KMS-11 (cell line): ENCODE data around the gene KIF5C.

Experiments used
- H2AFZ ChIP-seq: fragments of 200-600 bp; sonication (generic); 2 replicates; pipeline ENCODE4 v1.6.1; 2016; ENCODE audit warnings: antibody characterized with exemption, mixed run types, low read depth
- H3K27ac ChIP-seq: fragments of 200-600 bp; sonication (generic); 2 replicates; pipeline ENCODE4 v1.6.1; 2016; ENCODE audit warnings: mild to moderate bottlenecking, mixed run types
- H3K27me3 ChIP-seq: fragments of 200-600 bp; sonication (generic); 2 replicates; pipeline ENCODE4 v1.6.1; 2017; ENCODE audit warnings: mild to moderate bottlenecking, low read depth, mixed run types, moderate library complexity; ENCODE audit not compliant: insufficient read depth
- H3K36me3 ChIP-seq: fragments of 200-600 bp; sonication (generic); 2 replicates; pipeline ENCODE4 v1.6.1; 2017; ENCODE audit warnings: mild to moderate bottlenecking, mixed run types; ENCODE audit not compliant: insufficient read depth
- H3K4me1 ChIP-seq: fragments of 200-600 bp; sonication (generic); 2 replicates; pipeline ENCODE4 v1.6.1; 2016; ENCODE audit warnings: mild to moderate bottlenecking, low read depth, mixed run types; ENCODE audit not compliant: poor library complexity, severe bottlenecking
- H3K4me2 ChIP-seq: fragments of 200-600 bp; sonication (generic); 2 replicates; pipeline ENCODE4 v1.7.0; 2016; ENCODE audit warnings: mild to moderate bottlenecking, mixed run types
- H3K4me3 ChIP-seq: fragments of 200-600 bp; sonication (generic); IDR thresholded peaks from 2 replicates; pipeline ENCODE4 v1.6.1; 2017; ENCODE audit warnings: low read depth, low read length, mixed read lengths; ENCODE audit not compliant: insufficient read depth
- H3K79me2 ChIP-seq: fragments of 200-600 bp; sonication (generic); 2 replicates; pipeline ENCODE4 v1.6.1; 2016; ENCODE audit warnings: low read depth, mixed run types; ENCODE audit not compliant: insufficient read depth
- H3K9ac ChIP-seq: fragments of 200-600 bp; sonication (generic); 2 replicates; pipeline ENCODE4 v1.6.1; 2016; ENCODE audit warnings: mild to moderate bottlenecking, mixed run types
- H4K20me1 ChIP-seq: fragments of 200-600 bp; sonication (generic); 2 replicates; pipeline ENCODE4 v1.6.1; 2016; ENCODE audit warnings: mild to moderate bottlenecking, mixed run types; ENCODE audit not compliant: insufficient read depth
- CTCF ChIP-seq: fragments of 200-600 bp; sonication (generic); conservative IDR thresholded peaks from 2 replicates; pipeline ENCODE4 v1.6.1; 2017; ENCODE audit warnings: low read depth, mild to moderate bottlenecking, antibody characterized with exemption, low read length, moderate library complexity, mixed read lengths

The KIF5C gene

GRCh38 chr2:149002891-149003740 lies 128.1 kb downstream of the KIF5C start:
- no peaks in the 10 kb centered on the region for H3K4me1 ChIP-seq
- no peaks in the 10 kb centered on the region for H4K20me1 ChIP-seq
- H3K9ac ChIP-seq, result no peak overlapping the region
- H3K4me2 ChIP-seq, result no peak overlapping the region
- no peaks in the 10 kb centered on the region for H3K27me3 ChIP-seq
- TF ChIP-seq CTCF, result no peak
- no peaks in the 10 kb centered on the region for H3K79me2 ChIP-seq
- H3K4me3 ChIP-seq, result no peak overlapping the region
- no peak overlapping the region for H3K27ac ChIP-seq
- no peaks in the 10 kb centered on the region for H3K36me3 ChIP-seq
- H2AFZ ChIP-seq, result no peak overlapping the region

GRCh38 chr2:149004836-149005235 lies 129.8 kb downstream of the KIF5C start:
- H3K4me1 ChIP-seq, result no peaks in the 10 kb centered on the region
- no peak overlapping the region for H3K27ac ChIP-seq
- no peak overlapping the region for H3K4me2 ChIP-seq
- no peak overlapping the region for H2AFZ ChIP-seq
- no peaks in the 10 kb centered on the region for H3K27me3 ChIP-seq
- no peaks in the 10 kb centered on the region for H3K79me2 ChIP-seq
- H4K20me1 ChIP-seq, result no peaks in the 10 kb centered on the region
- no peak overlapping the region for H3K9ac ChIP-seq
- no peak for TF ChIP-seq CTCF
- H3K36me3 ChIP-seq, result no peaks in the 10 kb centered on the region
- no peak overlapping the region for H3K4me3 ChIP-seq

GRCh38 chr2:149005471-149006077 lies 130.5 kb downstream of the KIF5C start:
- Histone ChIP-seq H3K27ac (no peak overlapping the region), H3K27me3 (no peaks in the 10 kb centered on the region), H4K20me1 (no peaks in the 10 kb centered on the region), H2AFZ (no peak overlapping the region), H3K9ac (no peak overlapping the region), H3K36me3 (no peaks in the 10 kb centered on the region), H3K79me2 (no peaks in the 10 kb centered on the region), H3K4me3 (no peak overlapping the region), H3K4me1 (no peaks in the 10 kb centered on the region), H3K4me2 (no peak overlapping the region)
- TF ChIP-seq CTCF, result no peak

GRCh38 chr2:149006883-149007543 lies 132.0 kb downstream of the KIF5C start:
- Histone ChIP-seq H3K9ac (no peak overlapping the region), H3K4me2 (no peak overlapping the region), H3K27me3 (no peaks in the 10 kb centered on the region), H3K36me3 (no peaks in the 10 kb centered on the region), H3K4me3 (no peak overlapping the region), H3K79me2 (no peaks in the 10 kb centered on the region), H4K20me1 (no peaks in the 10 kb centered on the region), H3K27ac (no peak overlapping the region), H3K4me1 (no peaks in the 10 kb centered on the region), H2AFZ (no peak overlapping the region)
- TF ChIP-seq CTCF, result no peak
